ENCODE data around the gene MLST8. TPM values are rescaled to one million over a fixed set of nuclear protein-coding genes. Genes with fewer than 3 reads are reported as not detected.

MLST8 gene
- total RNA-seq, 1 experiment from 2014 or later, result 58.7 TPM

- TF ChIP-seq ZBTB33 (IDR thresholded peaks at IDR 0.05; ENCODE audit: extremely low read depth, insufficient replicate concordance, low read length), result no peak
These were observed 48.4 kb upstream of the MLST8 start (continued) for GRCh38 chr16:2156849-2157224.

- ATAC-seq, result no peak
- ChIA-PET RAD21 (ENCODE audit: low non-redundant PET in 1 of 2, low total read pairs in 2 of 2, uncharacterized antibody in 2 of 2, unreplicated experiment in 2 of 2) (no interaction called here), CTCF (no interaction called here), POLR2A (no interaction called here)
- no peak overlapping the region; a peak in 1 of 4 replicates for H3K4me3 ChIP-seq (replicated peaks in 1 of 2; ENCODE audit: low read depth in 1 of 2, low read length in 2 of 2)
- H2AFZ ChIP-seq (ENCODE audit: low read depth, low read length, poor library complexity, severe bottlenecking), result no peak overlapping the region
- peaks cover 92% of the 10 kb centered on the region for H3K79me2 ChIP-seq (ENCODE audit: insufficient read depth, low read length)
- no TSS peak for BruUV-seq (replicated peaks)
- no peaks in the 10 kb centered on the region for H3K27me3 ChIP-seq (ENCODE audit: insufficient read depth, low read length)
- TF ChIP-seq CTCF (IDR thresholded peaks at IDR 0.05 in 2 of 3, conservative IDR thresholded peaks at IDR 0.05 in 1 of 3; ENCODE audit: borderline replicate concordance in 1 of 3, insufficient read depth in 1 of 3, low read depth in 2 of 3, low read length in 2 of 3) (no peak), ATF3 (IDR thresholded peaks at IDR 0.05) (no peak), ELF1 (IDR thresholded peaks at IDR 0.05; ENCODE audit: borderline replicate concordance, low read depth) (no peak), EZH2 (IDR thresholded peaks at IDR 0.05) (no peak), JUND (IDR thresholded peaks at IDR 0.05) (no peak), MAX (IDR thresholded peaks at IDR 0.05) (no peak), SP1 (IDR thresholded peaks at IDR 0.05; ENCODE audit: low read depth) (no peak), RAD21 (IDR thresholded peaks at IDR 0.05; ENCODE audit: low read depth) (no peak), TCF7L2 (IDR thresholded peaks at IDR 0.05; ENCODE audit: borderline replicate concordance, extremely low read depth, insufficient read depth, insufficient read length) (no peak)
- peaks cover 45 to 73% of the 10 kb centered on the region in 2 experiments for H3K4me1 ChIP-seq (ENCODE audit: control insufficient read depth in 1 of 2, insufficient read depth in 2 of 2, low read length in 2 of 2)
- peaks cover 0 to 31% of the 10 kb centered on the region in 2 experiments; a peak in 2 of 4 replicates for H3K36me3 ChIP-seq (ENCODE audit: control insufficient read depth in 1 of 2, insufficient read depth in 2 of 2, low read length in 2 of 2)
- peak overlapping the region; percentile 80; the same call in 1 of the 2 replicates for H3K27ac ChIP-seq (ENCODE audit: low read depth, low read length)
- no peaks in the 10 kb centered on the region for H3K9me3 ChIP-seq (ENCODE audit: control insufficient read depth in 1 of 2, insufficient read depth in 1 of 2, low read depth in 1 of 2, low read length in 2 of 2)
- no peak for DNase-seq (ENCODE audit: low read depth, low spot score)
- H3K4me2 ChIP-seq (ENCODE audit: low read length), result peak overlapping the region; percentile 97
- no peaks in the 10 kb centered on the region for H3K9me2 ChIP-seq (ENCODE audit: insufficient read depth)
- intact Hi-C loops (cut with micrococcal nuclease), result loop anchor here (5.0 kb wide), 1 partner anchor 865 kb away; the partner anchor contains the start of genes HCFC1R1, THOC6 and TNFRSF12A
- H4K20me1 ChIP-seq (ENCODE audit: insufficient read depth), result no peaks in the 10 kb centered on the region
- peak overlapping the region; percentile 98 for H3K9ac ChIP-seq (ENCODE audit: low read length)
These were observed 47.6 kb upstream of the MLST8 start for GRCh38 chr16:2157480-2158261.
